PFSK-1 (cell line): ENCODE measurements around the gene RNF20.

Experiments
- FOXP2 ChIP-seq: optimal IDR thresholded peaks from 2 replicates; pipeline ENCODE3; 2011; ENCODE audit warnings: borderline replicate concordance, control low read depth, inconsistent platforms; ENCODE audit not compliant: insufficient read depth; ENCODE audit errors: extremely low read length, extremely low read depth
- POLR2AphosphoS5 ChIP-seq: IDR thresholded peaks from 2 replicates; pipeline ENCODE4 v1.6.1; 2012; ENCODE audit warnings: low read depth, mild to moderate bottlenecking, control low read depth, low read length, moderate library complexity
- SIN3A ChIP-seq: IDR thresholded peaks from 2 replicates; pipeline ENCODE4 v1.6.1; 2012; ENCODE audit warnings: mild to moderate bottlenecking, low read length, moderate library complexity, borderline replicate concordance; ENCODE audit not compliant: insufficient read depth
- TAF1 ChIP-seq: IDR thresholded peaks from 2 replicates; pipeline ENCODE4 v1.6.1; 2012; ENCODE audit warnings: low read length, control low read depth, borderline replicate concordance; ENCODE audit not compliant: insufficient read depth
- TF ChIP-seq, protein P1 (sequence below), 2 experiments: IDR thresholded peaks; 2 replicates each; pipeline versions ENCODE4 v1.6.1 to v1.8.0; 2011 to 2012; ENCODE audit warnings: low read depth in 2 of 2, low read length in 2 of 2, control low read depth in 1 of 2, inconsistent platforms in 1 of 2, mild to moderate bottlenecking in 1 of 2, moderate library complexity in 1 of 2; ENCODE audit not compliant: insufficient read depth in 1 of 2

Gene RNF20

GRCh38 chr9:101587332-101588043 lies 53.8 kb downstream of the RNF20 start:
- TF ChIP-seq POLR2AphosphoS5 (no peak), TAF1 (no peak), SIN3A (no peak), FOXP2 (no peak)
- TF ChIP-seq, protein P1, sequence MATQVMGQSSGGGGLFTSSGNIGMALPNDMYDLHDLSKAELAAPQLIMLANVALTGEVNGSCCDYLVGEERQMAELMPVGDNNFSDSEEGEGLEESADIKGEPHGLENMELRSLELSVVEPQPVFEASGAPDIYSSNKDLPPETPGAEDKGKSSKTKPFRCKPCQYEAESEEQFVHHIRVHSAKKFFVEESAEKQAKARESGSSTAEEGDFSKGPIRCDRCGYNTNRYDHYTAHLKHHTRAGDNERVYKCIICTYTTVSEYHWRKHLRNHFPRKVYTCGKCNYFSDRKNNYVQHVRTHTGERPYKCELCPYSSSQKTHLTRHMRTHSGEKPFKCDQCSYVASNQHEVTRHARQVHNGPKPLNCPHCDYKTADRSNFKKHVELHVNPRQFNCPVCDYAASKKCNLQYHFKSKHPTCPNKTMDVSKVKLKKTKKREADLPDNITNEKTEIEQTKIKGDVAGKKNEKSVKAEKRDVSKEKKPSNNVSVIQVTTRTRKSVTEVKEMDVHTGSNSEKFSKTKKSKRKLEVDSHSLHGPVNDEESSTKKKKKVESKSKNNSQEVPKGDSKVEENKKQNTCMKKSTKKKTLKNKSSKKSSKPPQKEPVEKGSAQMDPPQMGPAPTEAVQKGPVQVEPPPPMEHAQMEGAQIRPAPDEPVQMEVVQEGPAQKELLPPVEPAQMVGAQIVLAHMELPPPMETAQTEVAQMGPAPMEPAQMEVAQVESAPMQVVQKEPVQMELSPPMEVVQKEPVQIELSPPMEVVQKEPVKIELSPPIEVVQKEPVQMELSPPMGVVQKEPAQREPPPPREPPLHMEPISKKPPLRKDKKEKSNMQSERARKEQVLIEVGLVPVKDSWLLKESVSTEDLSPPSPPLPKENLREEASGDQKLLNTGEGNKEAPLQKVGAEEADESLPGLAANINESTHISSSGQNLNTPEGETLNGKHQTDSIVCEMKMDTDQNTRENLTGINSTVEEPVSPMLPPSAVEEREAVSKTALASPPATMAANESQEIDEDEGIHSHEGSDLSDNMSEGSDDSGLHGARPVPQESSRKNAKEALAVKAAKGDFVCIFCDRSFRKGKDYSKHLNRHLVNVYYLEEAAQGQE (IDR thresholded peaks at IDR 0.05; ENCODE audit: insufficient read depth in 1 of 2, low read depth in 2 of 2, low read length in 2 of 2), result no peak

DNA sequence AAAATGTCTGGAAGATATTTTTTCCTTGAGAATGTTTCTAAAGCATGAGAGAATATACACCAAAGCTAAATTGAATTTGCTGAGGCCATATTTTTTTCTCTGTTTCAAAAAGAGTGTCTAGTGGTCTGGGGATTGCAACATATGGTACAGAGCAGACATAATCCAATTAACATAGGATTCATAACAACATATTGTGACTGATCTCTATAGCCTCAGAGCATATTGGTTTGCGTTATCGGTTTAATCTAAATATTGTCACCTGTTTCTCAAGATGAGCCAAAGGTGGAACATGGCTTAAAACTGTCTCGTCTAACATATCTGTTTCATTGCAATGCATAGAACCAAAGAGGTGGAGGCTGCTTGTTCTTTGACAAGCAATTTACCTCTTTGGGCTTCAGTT lies 57.2 kb downstream of the RNF20 start:
- TF ChIP-seq, protein P1 (IDR thresholded peaks at IDR 0.05; ENCODE audit: insufficient read depth in 1 of 2, low read depth in 2 of 2, low read length in 2 of 2), result no peak
- TF ChIP-seq FOXP2 (no peak), TAF1 (no peak)

- TF ChIP-seq SIN3A (no peak), FOXP2 (no peak), POLR2AphosphoS5 (no peak), TAF1 (no peak)
- TF ChIP-seq, protein P1 (IDR thresholded peaks at IDR 0.05; ENCODE audit: insufficient read depth in 1 of 2, low read depth in 2 of 2, low read length in 2 of 2), result no peak
Observed at GRCh38 chr9:101591787-101592446, 58.3 kb downstream of the RNF20 start.

- TF ChIP-seq, protein P1 (IDR thresholded peaks at IDR 0.05; ENCODE audit: insufficient read depth in 1 of 2, low read depth in 2 of 2, low read length in 2 of 2), result no peak
Observed at GRCh38 chr9:101592788-101593187, 59.1 kb downstream of the RNF20 start.

DNA sequence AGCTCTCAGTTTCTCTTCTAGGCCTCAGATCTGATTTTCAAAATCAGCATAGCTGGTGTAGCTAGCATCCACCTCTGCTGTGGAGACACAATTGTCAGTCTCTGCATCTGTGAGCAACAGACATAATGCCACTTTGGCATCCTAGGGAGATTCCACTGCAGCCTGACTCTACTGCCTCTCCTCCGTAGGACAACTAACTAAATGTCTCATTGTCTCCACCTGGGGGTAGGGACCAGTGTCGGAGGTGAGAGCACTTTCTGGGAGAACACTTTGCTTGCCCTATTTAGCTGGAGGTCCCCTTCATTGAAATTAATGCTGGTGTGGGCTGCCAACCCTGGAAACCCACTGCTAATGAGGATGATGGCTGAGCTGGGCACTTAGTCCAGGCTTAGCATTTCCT lies 59.7 kb downstream of the RNF20 start:
- TF ChIP-seq TAF1 (no peak), FOXP2 (no peak), SIN3A (no peak), POLR2AphosphoS5 (no peak)
- TF ChIP-seq, protein P1 (IDR thresholded peaks at IDR 0.05; ENCODE audit: insufficient read depth in 1 of 2, low read depth in 2 of 2, low read length in 2 of 2), result no peak
